Thymus (tissue), 11 donors: ENCODE data around the gene STXBP2. TPM values are rescaled to one million over a fixed set of nuclear protein-coding genes. Genes with fewer than 3 reads are reported as not detected.
A peak's percentile ranks its signal among the peaks of the same experiment; 100 is the strongest.

Experiments
- DNase-seq, 9 donors: peaks; one replicate each; pipeline ENCODE4 v3.0.0-alpha.2; 2013; ENCODE audit warnings: low spot score in 9 of 9, low read depth in 6 of 9, missing footprints in 1 of 9
- H3K27ac ChIP-seq, 2 donors: one replicate each; pipeline ENCODE4 v1.5.1; 2013; ENCODE audit warnings: control low read depth in 1 of 2, low read depth in 1 of 2, low read length in 1 of 2, mild to moderate bottlenecking in 1 of 2, moderate library complexity in 1 of 2
- H3K27me3 ChIP-seq, 2 donors: one replicate each; pipeline ENCODE4 v1.5.1; 2013; ENCODE audit warnings: low read length in 1 of 2; ENCODE audit not compliant: control insufficient read depth in 2 of 2, insufficient read depth in 1 of 2
- H3K36me3 ChIP-seq, 2 donors: one replicate each; pipeline ENCODE4 v1.5.1; 2013; ENCODE audit warnings: low read length in 1 of 2, mild to moderate bottlenecking in 1 of 2, moderate library complexity in 1 of 2; ENCODE audit not compliant: control insufficient read depth in 2 of 2, insufficient read depth in 2 of 2
- H3K4me1 ChIP-seq, 2 donors: one replicate each; pipeline ENCODE4 v1.5.1; 2013; ENCODE audit warnings: low read length in 2 of 2; ENCODE audit not compliant: control insufficient read depth in 2 of 2, insufficient read depth in 2 of 2
- H3K4me3 ChIP-seq, 2 donors: one replicate each; pipeline ENCODE4 v1.5.1; 2013; ENCODE audit warnings: low read length in 2 of 2, control low read depth in 1 of 2, mild to moderate bottlenecking in 1 of 2
- H3K9me3 ChIP-seq, 2 donors: one replicate each; pipeline ENCODE4 v1.5.1; 2013; ENCODE audit warnings: low read length in 1 of 2, mild to moderate bottlenecking in 1 of 2; ENCODE audit not compliant: control insufficient read depth in 2 of 2, insufficient read depth in 1 of 2
- WGBS: extraction: QIAGEN DNeasy Blood & Tissue Kit; methylation state at CpG from one replicate; pipeline ENCODE4 v1.1.7; 2013; 5-methylcytosine and 5-hydroxymethylcytosine counted together
- polyA plus RNA-seq: library from polyadenylated mRNA; stranded (reverse); fragments of 200-250 nt; gene quantifications from one replicate; pipeline ENCODE4 v1.2.3, GENCODE V29; 2013
- total RNA-seq: library from RNA; stranded (reverse); fragments of 120-200 nt; gene quantifications from one replicate; pipeline ENCODE4 v1.2.4, GENCODE V29; 2013
- donor health status: healthy.

Gene STXBP2
- total and polyA plus RNA-seq, 2 donors = 45.3 to 140 TPM

DNA sequence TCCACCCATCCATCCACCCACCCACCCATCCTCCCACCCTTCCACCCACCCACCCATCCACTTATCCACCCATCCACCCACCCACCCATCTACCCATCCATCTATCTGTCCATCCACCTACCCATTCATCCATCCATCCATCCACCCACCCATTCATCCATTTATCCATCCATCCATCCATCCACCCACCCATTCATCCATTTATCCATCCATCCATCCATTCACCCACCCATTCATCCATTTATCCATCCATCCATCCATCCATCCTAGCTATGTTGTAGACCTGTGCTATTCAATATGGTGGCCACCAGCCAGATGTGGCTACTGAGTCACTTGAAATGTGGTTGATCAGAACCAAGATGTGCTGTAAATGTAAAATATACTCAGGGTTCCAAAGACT lies 36.2 kb upstream of the STXBP2 start:
- Histone ChIP-seq H3K27ac (no peak overlapping the region), H3K4me1 (peaks cover 4 to 9% of the 10 kb centered on the region in 2 donors), H3K9me3 (peaks cover 0 to 14% of the 10 kb centered on the region in 2 donors), H3K27me3 (peaks cover 29 to 38% of the 10 kb centered on the region in 2 donors), H3K36me3 (no peaks in the 10 kb centered on the region), H3K4me3 (no peak overlapping the region)
- DNase-seq = no peak

- Histone ChIP-seq H3K4me1 (no peaks in the 10 kb centered on the region), H3K27me3 (peaks cover 14 to 24% of the 10 kb centered on the region in 2 donors), H3K27ac (no peak overlapping the region), H3K9me3 (peaks cover 0 to 8% of the 10 kb centered on the region in 2 donors), H3K4me3 (no peak overlapping the region), H3K36me3 (no peaks in the 10 kb centered on the region)
- DNase-seq = no peak
- 54% methylated on average over 15 of the region's 15 CpGs for WGBS
Observed at GRCh38 chr19:7602240-7602934, 34.5 kb upstream of the STXBP2 start.

DNA sequence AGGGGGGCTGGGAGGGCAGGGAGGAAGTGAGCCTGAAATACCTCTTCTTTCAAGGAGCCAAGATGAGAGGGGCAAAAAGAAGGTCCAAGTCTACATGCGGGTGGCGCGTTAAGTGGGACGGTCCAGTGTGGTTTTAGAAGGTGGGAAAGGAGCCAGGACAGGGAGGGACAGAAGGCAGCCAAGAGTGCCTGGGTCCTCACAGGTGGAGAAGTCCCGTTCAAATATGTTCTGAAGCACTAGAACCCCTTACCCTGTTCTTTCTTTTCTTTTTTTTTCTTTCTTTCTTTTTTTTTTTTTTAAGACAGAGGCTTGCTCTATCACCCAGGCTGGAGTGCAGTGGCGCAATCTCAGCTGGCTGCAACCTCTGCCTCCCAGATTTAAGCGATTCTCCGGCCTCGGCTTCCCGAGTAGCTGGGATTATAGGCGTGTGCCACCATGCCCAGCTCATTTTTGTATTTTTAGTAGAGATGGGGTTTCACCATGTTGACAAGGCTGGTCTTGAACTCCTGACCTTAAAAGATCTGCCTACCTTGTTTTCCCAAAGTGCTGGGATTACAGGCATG lies 33.9 kb upstream of the STXBP2 start:
- DNase-seq = no peak

DNA sequence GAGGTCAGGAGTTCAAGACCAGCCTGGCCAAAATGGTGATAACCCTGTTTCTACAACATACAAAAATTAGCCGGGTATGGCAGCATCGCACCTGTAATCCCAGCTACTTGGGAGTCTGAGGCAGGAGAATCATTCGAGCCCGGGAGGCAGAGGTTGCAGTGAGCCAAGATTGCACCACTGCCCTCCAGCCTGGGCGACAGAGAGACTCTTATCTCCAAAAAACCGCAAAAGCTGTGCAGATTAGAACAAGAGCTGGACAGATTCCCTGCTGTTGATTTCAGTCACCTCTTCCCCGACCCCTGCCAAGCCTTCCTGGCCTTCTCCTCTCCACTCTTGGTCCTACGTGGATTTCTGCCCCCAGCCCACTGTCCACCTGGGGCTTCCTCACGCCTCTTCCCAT lies 33.0 kb upstream of the STXBP2 start:
- Histone ChIP-seq H3K9me3 (peaks cover 0 to 8% of the 10 kb centered on the region in 2 donors), H3K4me3 (no peak overlapping the region), H3K4me1 (peaks cover 0 to 2% of the 10 kb centered on the region in 2 donors), H3K27ac (no peak overlapping the region), H3K36me3 (no peaks in the 10 kb centered on the region), H3K27me3 (peaks cover 3 to 9% of the 10 kb centered on the region in 2 donors)
- DNase-seq = no peak
- WGBS = 92% methylated on average over 9 of the region's 9 CpGs

More for the DNA sequence above, 33.9 kb upstream of the STXBP2 start:
- no peak overlapping the region for H3K4me3 ChIP-seq
- H3K27me3 ChIP-seq = peaks cover 8 to 17% of the 10 kb centered on the region in 2 donors
- 90% methylated on average over 11 of the region's 11 CpGs for WGBS
- H3K36me3 ChIP-seq = no peaks in the 10 kb centered on the region
- H3K27ac ChIP-seq = no peak overlapping the region
- H3K9me3 ChIP-seq = peaks cover 0 to 8% of the 10 kb centered on the region in 2 donors
- peaks cover 0 to 2% of the 10 kb centered on the region in 2 donors for H3K4me1 ChIP-seq

DNA sequence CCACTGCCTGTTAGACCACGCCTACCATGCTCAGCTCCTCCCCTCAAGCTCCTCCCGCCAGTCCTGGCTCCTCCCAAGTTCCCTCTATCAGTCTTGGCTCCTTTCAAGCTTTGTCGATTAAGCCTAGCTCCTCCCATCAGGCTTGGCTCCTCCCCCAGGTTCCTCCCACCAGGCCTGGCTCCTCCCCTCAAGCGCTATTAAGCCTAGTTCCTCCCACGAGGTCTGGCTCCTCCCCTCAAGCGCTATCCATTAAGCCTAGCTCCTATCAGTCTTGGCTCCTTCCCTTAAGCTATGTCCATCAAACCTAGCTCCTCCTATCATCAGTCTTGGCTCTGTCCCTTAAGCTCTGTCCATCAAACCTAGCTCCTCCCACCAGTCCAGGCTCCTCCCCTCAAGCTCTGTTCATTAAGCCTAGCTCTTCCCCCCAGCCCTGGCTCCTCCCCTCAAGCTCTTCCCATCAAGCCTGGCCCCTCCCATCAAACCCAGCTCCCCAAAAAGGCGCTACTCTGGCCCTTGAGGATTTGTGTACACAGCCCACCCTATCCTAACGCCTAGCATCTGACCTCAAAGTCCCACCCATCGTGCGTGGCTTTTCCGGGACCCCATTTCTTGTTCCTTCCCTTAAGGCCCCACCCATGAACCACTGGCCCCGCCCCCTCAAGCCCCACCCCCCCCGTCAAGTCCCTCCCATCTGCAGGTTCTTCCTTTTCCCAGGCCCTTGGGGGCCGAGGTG lies 31.3 kb upstream of the STXBP2 start:
- DNase-seq = peak in 1 of 9 donors; percentile 4
- 82% methylated on average over 14 of the region's 14 CpGs for WGBS
- no peaks in the 10 kb centered on the region for H3K36me3 ChIP-seq
- peaks cover 0 to 2% of the 10 kb centered on the region in 2 donors for H3K4me1 ChIP-seq
- H3K9me3 ChIP-seq = peaks cover 0 to 8% of the 10 kb centered on the region in 2 donors
- H3K27me3 ChIP-seq = peaks cover 3 to 8% of the 10 kb centered on the region in 2 donors
- H3K27ac ChIP-seq = no peak overlapping the region
- H3K4me3 ChIP-seq = no peak overlapping the region

DNA sequence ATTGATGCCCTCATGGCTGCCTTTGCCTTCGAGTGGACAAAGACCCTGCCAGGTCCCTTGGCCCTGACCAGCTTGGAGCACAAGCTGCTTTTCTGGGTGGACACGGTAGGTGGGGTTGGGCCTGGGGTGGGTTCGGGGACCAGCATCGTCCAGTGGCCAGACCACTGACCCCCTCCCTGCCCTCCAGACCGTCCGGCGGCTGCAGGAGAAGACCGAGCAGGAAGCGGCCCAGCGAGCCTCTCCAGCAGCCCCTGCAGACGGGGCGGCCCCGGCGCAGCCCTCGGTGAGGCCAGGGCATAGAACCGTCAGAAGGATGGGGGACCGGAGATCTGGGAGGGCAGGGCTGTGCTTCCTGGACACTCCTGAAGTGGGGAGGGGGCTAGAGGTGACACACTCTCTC lies 30.6 kb upstream of the STXBP2 start:
- H3K36me3 ChIP-seq = no peaks in the 10 kb centered on the region
- 93% methylated on average over 17 of the region's 17 CpGs for WGBS
- H3K9me3 ChIP-seq = peaks cover 0 to 8% of the 10 kb centered on the region in 2 donors
- no peak overlapping the region for H3K27ac ChIP-seq
- H3K27me3 ChIP-seq = peaks cover 3 to 8% of the 10 kb centered on the region in 2 donors
- no peak overlapping the region for H3K4me3 ChIP-seq
- H3K4me1 ChIP-seq = peaks cover 0 to 2% of the 10 kb centered on the region in 2 donors
- no peak for DNase-seq

- Histone ChIP-seq H3K9me3 (peaks cover 0 to 8% of the 10 kb centered on the region in 2 donors), H3K36me3 (no peaks in the 10 kb centered on the region), H3K4me3 (no peak overlapping the region), H3K4me1 (peaks cover 0 to 2% of the 10 kb centered on the region in 2 donors), H3K27me3 (peaks cover 3 to 6% of the 10 kb centered on the region in 2 donors), H3K27ac (no peak overlapping the region)
- WGBS = 71% methylated on average over 10 of the region's 10 CpGs
- no peak for DNase-seq
Observed at GRCh38 chr19:7607212-7607873, 29.6 kb upstream of the STXBP2 start.

DNA sequence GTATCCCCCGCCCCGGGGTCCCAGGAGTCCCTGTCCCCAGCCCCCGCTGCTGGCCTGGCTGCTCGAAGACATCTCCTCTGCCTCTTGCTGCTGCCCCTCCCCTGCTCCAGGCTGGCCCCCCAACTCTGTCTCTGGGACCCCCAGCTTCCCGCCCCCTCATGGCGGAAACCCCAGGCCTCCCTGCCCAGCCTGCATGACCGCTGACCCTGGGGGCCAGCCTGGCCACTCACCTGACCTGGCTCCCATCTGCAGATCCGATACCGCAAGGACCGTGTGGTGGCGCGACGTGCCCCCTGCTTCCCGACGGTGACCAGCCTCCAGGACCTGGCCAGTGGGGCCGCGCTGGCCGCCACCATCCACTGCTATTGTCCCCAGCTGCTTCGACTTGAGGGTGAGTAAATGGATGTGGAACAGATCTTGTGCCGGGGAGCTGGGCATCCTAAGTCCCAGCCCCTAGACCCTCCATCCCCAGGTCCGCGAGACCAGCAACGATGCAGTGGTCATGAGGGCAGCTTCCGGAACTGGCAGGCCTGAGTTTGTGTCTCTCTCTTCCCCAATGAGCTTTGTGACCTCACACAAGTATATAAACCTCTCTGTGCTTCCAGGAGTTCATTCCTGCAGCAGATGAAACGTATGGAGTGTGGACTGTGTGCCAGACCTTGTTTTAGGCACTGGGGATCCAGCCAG lies 28.9 kb upstream of the STXBP2 start:
- Histone ChIP-seq H3K27me3 (peaks cover 0 to 4% of the 10 kb centered on the region in 2 donors), H3K36me3 (no peaks in the 10 kb centered on the region), H3K4me1 (peaks cover 0 to 2% of the 10 kb centered on the region in 2 donors), H3K27ac (no peak overlapping the region), H3K4me3 (no peak overlapping the region), H3K9me3 (peaks cover 0 to 8% of the 10 kb centered on the region in 2 donors)
- 94% methylated on average over 25 of the region's 25 CpGs for WGBS
- DNase-seq = no peak
